NCI-H1048 (cell line): ENCODE results near the gene ELMO1.

Source experiments
- DNase-seq: peaks from one replicate; lab custom pipeline; 2025; lab: John Stamatoyannopoulos, UW

ELMO1 gene

DNA sequence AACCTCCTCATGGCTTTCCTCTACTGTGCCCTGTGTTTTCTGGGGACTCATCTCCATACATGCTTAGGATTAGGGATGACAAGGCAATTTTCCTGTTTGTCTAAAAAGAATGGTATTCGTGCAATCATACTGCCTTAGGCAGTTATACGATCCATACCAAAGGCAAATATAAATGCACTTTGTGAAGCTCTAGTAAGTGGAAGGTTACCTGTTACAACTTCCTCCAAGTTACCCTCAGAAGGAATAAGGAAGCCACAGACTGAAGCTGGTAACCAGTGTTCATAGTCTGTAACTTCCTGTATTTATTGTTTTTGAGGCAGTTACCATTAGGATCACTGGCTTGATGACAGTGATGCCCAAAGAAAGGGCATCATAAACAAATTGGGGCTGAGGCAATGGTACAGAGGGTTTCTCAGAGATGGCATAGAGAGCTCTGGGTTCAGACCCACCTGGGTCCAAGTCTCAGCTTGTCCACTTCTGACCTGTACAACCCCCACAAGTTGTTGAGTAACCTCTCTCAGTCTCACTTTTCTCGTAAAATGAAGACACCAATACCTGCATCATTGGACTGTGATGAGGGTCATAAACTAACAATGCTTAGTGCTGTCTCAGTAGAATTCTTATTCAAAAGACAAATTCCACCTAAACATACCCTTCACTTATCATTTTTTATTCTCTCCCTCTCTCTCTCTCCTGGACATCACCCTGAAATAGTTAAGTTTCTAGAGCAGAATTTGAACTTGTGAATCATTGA lies 138.2 kb downstream of the ELMO1 start:
- no peak for DNase-seq

GRCh38 chr7:37309493-37309892 lies 139.2 kb downstream of the ELMO1 start:
- DNase-seq: no peak

DNA sequence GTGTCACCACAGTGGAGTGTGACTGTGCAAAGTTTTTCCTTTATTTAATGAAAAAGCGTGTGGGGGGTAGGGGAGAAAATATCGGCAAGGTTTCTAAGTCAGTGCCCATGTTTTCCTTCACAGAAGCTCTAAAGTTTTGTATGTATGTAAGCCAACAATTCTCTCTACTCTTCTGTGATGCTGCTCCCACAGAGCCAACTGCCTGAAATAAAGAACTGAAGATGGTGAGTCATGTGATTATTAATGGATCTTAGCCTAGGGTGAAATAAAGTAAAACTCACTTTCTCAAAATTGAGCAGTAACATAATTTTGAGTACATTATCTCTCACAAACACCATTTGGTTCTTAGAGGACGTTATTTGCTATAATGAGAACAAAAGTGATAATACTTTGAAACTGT lies 143.7 kb downstream of the ELMO1 start:
- no peak for DNase-seq

DNA sequence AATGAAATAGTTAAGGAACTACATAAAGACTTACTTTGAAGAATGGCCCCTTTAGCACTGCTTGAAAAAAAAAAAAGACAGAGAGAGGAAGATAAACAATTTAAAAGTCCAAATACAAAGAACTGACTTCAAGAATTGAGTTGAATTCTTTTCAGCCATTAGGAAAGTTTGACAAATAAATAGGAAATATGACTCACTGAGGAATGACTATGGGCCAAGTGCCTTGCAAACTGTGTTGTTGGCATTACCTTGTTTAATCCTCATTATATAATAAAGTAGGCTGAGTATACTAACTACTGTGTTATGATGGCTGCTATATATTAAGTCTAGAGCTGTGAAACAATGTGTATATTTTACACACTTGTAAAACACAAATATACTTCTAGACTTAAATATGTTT lies 151.1 kb downstream of the ELMO1 start:
- no peak for DNase-seq

DNA sequence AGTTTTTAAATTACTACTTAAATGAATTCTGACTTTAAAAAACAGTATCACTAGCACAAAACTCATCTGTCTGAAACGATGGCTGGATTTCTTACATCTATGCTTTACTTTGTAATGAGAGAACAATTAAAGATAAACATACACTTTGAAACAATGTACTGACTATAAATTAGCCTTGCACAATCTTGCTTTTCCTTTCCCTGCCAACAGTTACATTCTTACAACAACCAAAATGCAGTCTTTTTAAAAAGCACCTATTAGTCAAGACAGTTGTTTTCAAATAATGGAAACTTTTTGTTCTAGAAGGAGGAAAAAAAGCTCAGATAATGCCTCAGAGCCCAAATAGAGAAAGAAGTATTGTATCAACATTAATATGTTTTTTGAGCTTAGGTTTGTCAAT lies 153.3 kb downstream of the ELMO1 start:
- DNase-seq: no peak

DNA sequence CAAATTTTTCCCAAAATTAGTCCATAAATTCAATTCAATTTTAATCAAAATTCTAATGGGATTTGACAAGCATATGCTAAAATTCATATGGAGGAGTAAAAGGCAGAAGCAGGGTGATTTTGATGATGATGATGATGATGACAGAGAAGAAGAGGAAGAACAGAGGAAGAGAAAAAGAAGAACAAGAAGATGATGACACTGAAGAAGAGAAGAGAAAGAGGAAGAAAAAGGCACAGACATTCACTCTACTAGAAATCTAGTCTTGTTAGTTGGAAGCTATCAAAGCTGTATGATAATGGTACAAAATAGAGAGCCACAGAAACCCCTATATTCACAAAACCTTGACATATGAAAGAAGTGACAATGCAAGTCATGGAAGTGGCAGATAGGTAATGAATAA lies 157.9 kb downstream of the ELMO1 start:
- no peak for DNase-seq

DNA sequence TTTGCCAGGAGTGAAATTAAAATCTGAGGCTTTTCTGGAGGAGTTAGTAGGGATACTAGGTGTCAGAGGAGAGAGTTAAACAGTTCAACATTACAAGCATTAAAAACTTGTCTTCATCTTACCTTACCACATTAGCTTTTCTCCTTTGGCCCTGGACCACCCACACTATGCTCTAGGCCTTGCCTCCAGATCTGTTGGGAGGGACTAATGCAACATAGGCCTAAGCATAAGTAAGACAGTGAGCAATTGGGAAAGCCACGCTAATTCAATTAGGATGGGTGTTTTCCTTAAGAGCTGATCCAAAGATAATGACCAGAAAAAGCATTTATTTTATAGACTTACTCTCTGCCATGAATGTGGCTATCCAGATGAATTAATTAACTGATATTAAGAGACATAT lies 158.9 kb downstream of the ELMO1 start:
- no peak for DNase-seq

- no peak for DNase-seq
Observed at GRCh38 chr7:37289367-37289766, 159.3 kb downstream of the ELMO1 start.

DNA sequence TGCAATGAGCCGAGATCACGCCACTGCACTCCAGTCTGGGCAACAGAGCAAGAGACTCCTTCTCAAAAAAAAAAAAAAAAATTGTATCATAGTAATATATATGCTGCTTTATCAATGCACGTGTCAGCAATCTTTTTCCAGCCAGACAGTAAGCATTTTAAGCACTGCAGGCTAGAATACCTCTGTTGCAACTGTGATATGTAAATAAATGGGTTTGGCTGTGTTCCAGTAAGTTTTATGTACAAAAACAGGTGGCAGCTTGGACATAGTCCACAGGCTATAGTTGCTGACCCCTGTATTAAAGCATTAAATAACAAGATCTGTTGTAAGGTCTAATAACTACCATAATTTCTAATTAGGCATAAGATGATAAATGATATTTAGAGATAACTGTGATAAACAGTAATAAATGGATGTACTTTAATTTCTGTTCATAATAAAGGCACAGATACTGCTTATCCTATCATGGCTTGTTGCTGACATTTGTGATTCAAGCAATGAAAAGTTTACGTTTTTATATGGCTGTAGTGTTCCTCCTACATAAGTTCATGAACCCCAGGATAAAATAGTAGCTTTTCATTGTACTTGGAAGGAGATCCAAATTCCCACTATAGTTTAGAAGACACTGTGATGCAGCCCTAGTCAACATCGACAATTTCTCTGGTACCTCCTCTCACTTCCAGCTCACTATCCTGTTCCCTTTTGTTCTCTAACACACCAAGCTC lies 161.4 kb downstream of the ELMO1 start:
- DNase-seq: peak; percentile 41

DNA sequence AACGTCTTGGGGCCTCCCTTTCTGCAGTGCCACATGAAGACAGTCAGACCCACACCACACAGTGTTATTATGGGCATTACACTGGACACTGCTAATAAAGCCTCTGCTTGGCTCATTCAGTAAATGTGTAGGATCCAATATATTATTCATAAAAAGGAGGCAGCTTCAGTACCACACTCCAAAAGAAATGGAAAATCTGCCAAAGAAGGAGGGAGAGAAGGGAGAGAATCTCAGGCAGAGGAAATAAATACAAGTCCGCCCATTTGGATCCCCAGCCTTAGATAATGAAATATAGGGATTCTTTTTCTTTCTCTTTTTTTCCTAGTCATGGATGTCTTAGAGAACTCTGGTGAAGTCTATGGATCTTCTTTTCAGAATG lies 162.2 kb downstream of the ELMO1 start:
- DNase-seq: no peak

DNA sequence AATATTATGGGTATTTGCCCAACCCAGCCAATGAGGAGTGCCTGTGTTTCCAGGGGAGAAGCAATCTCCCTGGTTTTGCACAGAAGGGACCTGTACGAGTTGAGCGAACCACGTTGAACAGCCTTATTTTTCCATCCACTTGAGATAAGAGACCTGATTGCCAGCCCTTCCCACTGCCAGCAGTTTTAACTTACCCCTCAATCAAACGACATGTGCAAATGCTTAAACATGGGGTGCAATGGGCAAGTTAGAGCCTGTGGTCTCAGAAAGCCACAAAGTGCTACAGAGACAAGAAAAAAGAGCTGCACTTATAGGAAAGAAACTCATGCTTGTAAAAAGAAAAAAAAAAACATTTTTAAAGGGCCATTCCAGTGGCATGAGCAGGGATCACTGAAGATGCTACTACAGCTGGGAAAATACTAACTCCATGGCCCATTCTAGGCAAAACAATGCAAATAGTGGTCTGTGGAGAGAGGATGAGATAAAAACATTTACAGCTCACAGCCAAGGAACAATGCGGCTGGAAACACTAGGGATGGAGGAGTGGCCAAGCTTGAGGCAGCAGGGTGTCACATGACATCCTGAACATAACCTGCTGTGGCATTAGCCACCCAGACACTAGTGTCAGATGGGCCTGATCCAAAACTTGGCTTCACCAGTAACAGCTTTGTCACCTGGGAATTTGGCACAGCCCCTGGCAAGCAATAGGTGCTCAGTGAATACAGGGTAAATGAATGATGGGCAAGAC lies 162.8 kb downstream of the ELMO1 start:
- no peak for DNase-seq

- DNase-seq: peak; percentile 2
Observed at GRCh38 chr7:37284805-37285231, 163.8 kb downstream of the ELMO1 start.

- no peak for DNase-seq
Observed at GRCh38 chr7:37284285-37284684, 164.4 kb downstream of the ELMO1 start.

GRCh38 chr7:37283716-37284115 lies 164.9 kb downstream of the ELMO1 start:
- DNase-seq: no peak

DNA sequence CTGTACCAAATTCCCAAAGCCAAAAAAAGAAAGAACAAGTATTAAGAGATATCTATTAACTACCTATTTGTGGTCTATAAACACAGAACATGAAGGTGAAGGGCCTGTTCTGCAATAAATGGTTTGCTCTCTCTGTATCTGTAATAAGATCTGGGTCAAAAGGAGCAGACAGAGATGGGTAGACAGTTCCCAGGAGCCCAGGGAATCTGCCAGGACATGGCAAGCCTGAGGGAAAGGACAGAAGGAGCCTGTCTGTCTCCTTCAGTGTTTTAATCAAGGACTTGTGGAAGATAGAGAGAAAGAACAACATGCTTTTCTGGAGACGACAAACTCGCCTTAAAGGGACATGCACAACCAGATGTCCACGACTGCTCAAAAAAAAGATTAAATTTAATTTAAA lies 165.7 kb downstream of the ELMO1 start:
- DNase-seq: no peak

GRCh38 chr7:37282093-37282444 lies 166.6 kb downstream of the ELMO1 start:
- no peak for DNase-seq

GRCh38 chr7:37281368-37282092 lies 167.1 kb downstream of the ELMO1 start:
- DNase-seq: no peak

DNA sequence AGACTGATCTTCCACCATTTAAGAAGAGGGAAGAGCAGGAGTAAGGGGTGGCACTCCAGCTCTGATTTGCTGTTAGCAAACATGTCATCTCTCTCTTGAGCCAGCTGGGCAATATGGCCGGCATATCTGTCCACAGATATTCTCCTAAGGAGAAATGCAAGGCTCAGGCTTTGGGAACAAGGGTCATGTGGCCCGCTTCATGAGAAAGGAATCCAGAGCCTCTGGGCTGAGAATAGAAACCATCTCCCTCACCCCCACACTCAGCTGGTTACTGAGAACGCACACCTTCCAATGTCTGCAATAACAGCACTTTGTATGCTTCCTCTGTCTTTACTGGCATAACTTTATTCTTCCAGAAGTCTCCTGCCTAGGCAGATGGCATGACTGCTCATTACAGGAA lies 171.2 kb downstream of the ELMO1 start:
- DNase-seq: no peak

- no peak for DNase-seq
Observed at GRCh38 chr7:37275078-37275710, 173.5 kb downstream of the ELMO1 start.

GRCh38 chr7:37273891-37274290 lies 174.8 kb downstream of the ELMO1 start:
- no peak for DNase-seq

- DNase-seq: no peak
Observed at GRCh38 chr7:37269711-37270508, 178.8 kb downstream of the ELMO1 start.
